BJ (cell line): ENCODE measurements around the gene HM13. TPM values are rescaled to one million over a fixed set of nuclear protein-coding genes. Genes with fewer than 3 reads are reported as not detected.
"Not testable (repeated sequence)": the region's sequence is repeated elsewhere in the genome, so short reads cannot be mapped to it uniquely, and the experiment has no call there.

Experiments
- CTCF ChIA-PET: fragments of 350-600 bp; formaldehyde crosslinking; extraction: SDS; loops from one replicate; lab custom pipeline; 2021; ENCODE audit warnings: antibody characterized with exemption, inconsistent platforms; lab: Yijun Ruan, JAX
- POLR2A ChIA-PET: fragments of 300-600 bp; sonication (Branson Sonifier 250); formaldehyde crosslinking; extraction: SDS; loops from one replicate; lab custom pipeline; 2021; ENCODE audit warnings: antibody characterized with exemption; lab: Charles Lee
- DNase-seq: peaks from one replicate; pipeline ENCODE4 v3.0.0-alpha.2; 2011; ENCODE audit warnings: low read depth
- H3K27me3 ChIP-seq: 2 replicates; pipeline ENCODE4 v1.6.0; 2011; ENCODE audit warnings: low read length; ENCODE audit not compliant: control insufficient read depth, insufficient read depth
- H3K36me3 ChIP-seq: 2 replicates; pipeline ENCODE4 v1.5.1; 2011; ENCODE audit warnings: low read length; ENCODE audit not compliant: control insufficient read depth, insufficient read depth
- H3K4me3 ChIP-seq: 2 replicates; pipeline ENCODE4 v1.5.1; 2011; ENCODE audit warnings: low read depth, mild to moderate bottlenecking, control low read depth, low read length
- polyA plus RNA-seq: library from polyadenylated mRNA; depleted of rRNA; stranded (reverse); fragments of >200 nt; gene quantifications from 2 replicates; pipeline ENCODE4 v1.2.3, GENCODE V29; 2011
- TF ChIP-seq, protein P1 (sequence below): IDR thresholded peaks from 2 replicates; pipeline ENCODE4 v1.5.1; 2011; ENCODE audit warnings: low read depth, mild to moderate bottlenecking, control low read depth, inconsistent platforms, low read length, moderate library complexity; ENCODE audit not compliant: insufficient read depth

The HM13 gene
- polyA plus RNA-seq, 1 experiment: 324 TPM

DNA sequence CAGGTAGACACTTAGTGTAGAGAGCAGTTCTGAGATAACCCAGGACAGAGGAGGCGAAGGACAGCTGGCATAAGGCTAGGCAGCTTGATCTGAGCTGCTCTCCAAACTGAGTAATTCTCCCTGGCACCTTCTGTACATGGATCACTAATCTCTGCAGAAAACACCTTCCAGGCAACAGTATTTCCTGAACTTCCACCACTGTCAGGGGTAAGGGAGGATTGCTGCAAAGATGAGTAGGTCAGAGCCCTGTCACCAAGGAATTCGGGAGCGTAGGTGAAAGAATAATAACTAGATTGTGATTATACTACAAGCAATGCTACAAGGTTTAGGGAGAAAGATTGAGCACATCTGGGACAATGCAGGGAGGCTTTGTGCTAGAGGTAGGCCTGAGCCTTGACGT, 1.9 kb downstream of the HM13 start:
- TF ChIP-seq, protein P1, sequence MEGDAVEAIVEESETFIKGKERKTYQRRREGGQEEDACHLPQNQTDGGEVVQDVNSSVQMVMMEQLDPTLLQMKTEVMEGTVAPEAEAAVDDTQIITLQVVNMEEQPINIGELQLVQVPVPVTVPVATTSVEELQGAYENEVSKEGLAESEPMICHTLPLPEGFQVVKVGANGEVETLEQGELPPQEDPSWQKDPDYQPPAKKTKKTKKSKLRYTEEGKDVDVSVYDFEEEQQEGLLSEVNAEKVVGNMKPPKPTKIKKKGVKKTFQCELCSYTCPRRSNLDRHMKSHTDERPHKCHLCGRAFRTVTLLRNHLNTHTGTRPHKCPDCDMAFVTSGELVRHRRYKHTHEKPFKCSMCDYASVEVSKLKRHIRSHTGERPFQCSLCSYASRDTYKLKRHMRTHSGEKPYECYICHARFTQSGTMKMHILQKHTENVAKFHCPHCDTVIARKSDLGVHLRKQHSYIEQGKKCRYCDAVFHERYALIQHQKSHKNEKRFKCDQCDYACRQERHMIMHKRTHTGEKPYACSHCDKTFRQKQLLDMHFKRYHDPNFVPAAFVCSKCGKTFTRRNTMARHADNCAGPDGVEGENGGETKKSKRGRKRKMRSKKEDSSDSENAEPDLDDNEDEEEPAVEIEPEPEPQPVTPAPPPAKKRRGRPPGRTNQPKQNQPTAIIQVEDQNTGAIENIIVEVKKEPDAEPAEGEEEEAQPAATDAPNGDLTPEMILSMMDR: no peak
- CTCF ChIA-PET: interaction anchor here (1.7 to 2.8 kb wide), 4 partner anchors 13 to 96 kb away, joined by 5 to 16 read pairs (median 7); no protein-coding TSS in a partner anchor

DNA sequence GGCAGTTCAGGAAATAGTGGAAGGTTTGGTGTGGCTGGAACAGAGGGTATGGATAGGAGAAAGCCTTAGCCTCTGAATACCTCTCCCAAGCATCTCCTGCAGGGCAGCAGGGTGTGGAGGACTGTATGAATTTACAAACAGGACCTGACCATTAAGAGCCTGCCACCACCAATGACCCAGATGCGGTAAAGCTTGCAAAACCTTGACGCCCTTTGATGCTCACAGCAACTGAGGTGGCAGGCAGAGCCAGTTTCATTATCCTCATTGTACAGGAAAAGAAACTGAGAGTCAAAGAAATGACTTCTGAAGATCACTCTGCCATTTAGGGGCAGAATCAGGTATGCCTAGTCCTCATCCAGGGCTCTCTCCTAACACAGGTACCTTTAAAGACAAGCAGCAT, 2.4 kb downstream of the HM13 start:
- ChIA-PET POLR2A (no interaction called here), CTCF (interaction anchor here (0.7 to 2.8 kb wide), 4 partner anchors 11 to 96 kb away, joined by 4 to 16 read pairs (median 7); no protein-coding TSS in a partner anchor)
- peaks cover 8% of the 10 kb centered on the region; the same call in 1 of the 2 replicates for H3K36me3 ChIP-seq
- no peak overlapping the region for H3K4me3 ChIP-seq
- TF ChIP-seq, protein P1: no peak
- no peaks in the 10 kb centered on the region for H3K27me3 ChIP-seq
- no peak for DNase-seq

More for the DNA sequence above, 1.9 kb downstream of the HM13 start:
- POLR2A ChIA-PET: no interaction called here
- H3K36me3 ChIP-seq: peaks cover 8% of the 10 kb centered on the region; the same call in 1 of the 2 replicates
- H3K4me3 ChIP-seq: peak overlapping the region; percentile 96
- DNase-seq: no peak
- H3K27me3 ChIP-seq: no peaks in the 10 kb centered on the region

DNA sequence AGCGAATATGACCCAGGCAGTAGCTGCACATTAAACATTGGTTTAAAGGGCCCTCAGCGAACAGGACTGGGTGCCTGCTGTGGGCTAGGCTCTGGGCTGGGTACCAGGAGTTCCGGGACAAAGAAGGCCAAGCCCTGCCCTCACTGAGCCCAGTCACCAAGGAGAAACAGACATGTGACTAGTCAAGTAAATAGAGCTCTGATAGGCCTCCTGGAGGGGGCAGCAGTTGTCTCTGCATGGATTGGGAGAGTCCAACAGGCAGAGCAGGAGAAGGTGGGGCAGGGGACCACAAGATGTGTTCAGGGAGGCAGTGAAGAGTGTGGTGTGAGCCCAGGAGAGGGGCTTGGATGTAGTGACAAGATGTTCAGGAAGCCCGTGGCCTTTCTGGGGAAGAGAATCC, 3.1 kb downstream of the HM13 start:
- POLR2A ChIA-PET: no interaction called here
- TF ChIP-seq, protein P1: peak; percentile 56
- Histone ChIP-seq H3K4me3 (no peak overlapping the region), H3K36me3 (peaks cover 11% of the 10 kb centered on the region), H3K27me3 (no peaks in the 10 kb centered on the region)
- CTCF ChIA-PET: interaction anchor here (0.6 to 3.0 kb wide), 7 partner anchors 12 to 202 kb away, joined by 3 to 13 read pairs (median 3); no protein-coding TSS in a partner anchor
- no peak for DNase-seq

DNA sequence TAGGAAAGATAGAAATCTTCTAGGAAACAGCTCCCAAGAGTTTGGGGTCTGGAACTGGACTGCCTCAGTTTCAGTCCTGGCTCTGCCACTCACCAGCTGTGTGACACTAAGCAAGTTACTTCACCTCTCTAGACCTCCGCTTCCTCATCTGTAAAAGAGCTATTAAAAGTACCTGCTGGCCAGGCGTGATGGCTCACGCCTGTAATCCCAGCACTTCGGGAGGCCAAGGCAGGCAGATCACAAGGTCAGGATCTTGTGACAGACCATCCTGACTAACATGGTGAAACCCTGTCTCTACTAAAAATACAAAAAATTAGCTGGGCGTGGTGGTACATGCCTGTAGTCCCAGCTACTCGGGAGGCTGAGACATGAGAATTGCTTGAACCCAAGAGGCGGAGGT, 7.0 kb downstream of the HM13 start:
- H3K36me3 ChIP-seq: peaks cover 11% of the 10 kb centered on the region
- H3K27me3 ChIP-seq, DNase-seq, H3K4me3 ChIP-seq: not testable (repeated sequence)
- ChIA-PET POLR2A (interaction anchor here (0.5 kb wide), 1 partner anchor 54 kb away, joined by 14 read pairs; no protein-coding TSS in a partner anchor), CTCF (interaction anchor here (0.9 to 3.2 kb wide), 6 partner anchors 10 to 91 kb away, joined by 3 to 11 read pairs (median 8); no protein-coding TSS in a partner anchor)

DNA sequence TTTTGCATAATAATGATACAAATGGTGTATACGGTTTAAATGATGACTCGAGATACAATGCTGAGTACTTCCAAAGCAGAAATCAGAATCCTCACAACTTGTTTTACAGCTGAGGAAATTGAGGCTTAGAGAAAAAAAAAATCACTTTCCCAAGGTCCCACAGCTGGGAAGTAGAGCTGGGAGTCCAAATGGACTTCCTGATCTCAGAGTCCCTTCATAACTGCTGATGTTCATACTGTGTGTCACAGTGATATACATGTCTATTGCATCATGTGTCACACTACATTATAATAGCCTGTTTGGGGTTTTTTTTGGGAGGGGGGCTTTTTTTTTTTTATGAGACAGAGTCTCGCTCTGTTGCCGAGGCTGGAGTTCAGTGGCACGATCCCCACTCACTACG, 8.5 kb downstream of the HM13 start:
- ChIA-PET CTCF (interaction anchor here (0.7 to 3.2 kb wide), 6 partner anchors 13 to 90 kb away, joined by 3 to 11 read pairs (median 4); no protein-coding TSS in a partner anchor), POLR2A (no interaction called here)
- DNase-seq: no peak
- Histone ChIP-seq H3K36me3 (peaks cover 7% of the 10 kb centered on the region), H3K27me3 (no peaks in the 10 kb centered on the region), H3K4me3 (no peak overlapping the region)
- TF ChIP-seq, protein P1: no peak
